HCT116 (cell line): ENCODE results near the gene MEGF8. TPM values are rescaled to one million over a fixed set of nuclear protein-coding genes. Genes with fewer than 3 reads are reported as not detected.

ENCODE experiments used
- ATAC-seq: fragments of 200-7000 bp; cut with Tn5 transposase; 2 replicates; pipeline ENCODE4 v1.9.1; 2020; ENCODE audit warnings: mild to moderate bottlenecking, moderate library complexity
- BruUV-seq: library from RNA; stranded (reverse); fragments of 400-500 nt; replicated peaks from 2 replicates; lab custom pipeline; 2021; lab: Mats Ljungman, UMichigan
- CTCF ChIA-PET: fragments of 300-600 bp; sonication (Branson Sonifier 250); formaldehyde crosslinking; loops from one replicate; lab custom pipeline; 2021; ENCODE audit warnings: antibody characterized with exemption; lab: Charles Lee
- POLR2A ChIA-PET: fragments of 300-600, 350-600 bp; sonication (Branson Sonifier 250); formaldehyde crosslinking; loops from one replicate; lab custom pipeline; 2021; ENCODE audit warnings: antibody characterized with exemption; lab: Charles Lee
- RAD21 ChIA-PET, 2 experiments: fragments of 300-600 bp; sonication (Branson Sonifier 250); formaldehyde crosslinking; loops; one replicate each; lab custom pipeline; 2023; ENCODE audit warnings: low total read pairs in 2 of 2; ENCODE audit not compliant: uncharacterized antibody in 2 of 2, unreplicated experiment in 2 of 2, low non-redundant PET in 1 of 2; lab: Charles Lee
- DNase-seq: peaks from one replicate; pipeline ENCODE4 v3.0.0-alpha.2; 2010; ENCODE audit warnings: low read depth, low spot score
- H2AFZ ChIP-seq: fragments of 200-600 bp; shearing (Covaris generic), sonication (generic); 2 replicates; pipeline ENCODE4 v1.6.1; 2017; ENCODE audit warnings: low read depth, mixed run types, mixed read lengths, antibody characterized with exemption, low read length; ENCODE audit not compliant: poor library complexity, severe bottlenecking
- H3K27ac ChIP-seq: 2 replicates; pipeline ENCODE4 v1.5.1; 2012; ENCODE audit warnings: low read depth, low read length
- H3K27me3 ChIP-seq: fragments of 200-600 bp; sonication (generic); 2 replicates; pipeline ENCODE4 v1.6.1; 2016; ENCODE audit warnings: mixed run types, low read length, mixed read lengths; ENCODE audit not compliant: insufficient read depth
- H3K36me3 ChIP-seq, 2 experiments: fragments of 200-500 bp in 1 of 2; fragments of 200-600 bp in 1 of 2; sonication (Bioruptor generic) in 1 of 2; sonication (generic) in 1 of 2; 2 replicates each; pipeline versions ENCODE4 v1.5.1 to v1.6.1; 2014 to 2016; ENCODE audit warnings: low read length in 2 of 2, inconsistent platforms in 1 of 2, mixed read lengths in 1 of 2, mixed run types in 1 of 2; ENCODE audit not compliant: insufficient read depth in 2 of 2, control insufficient read depth in 1 of 2
- H3K4me1 ChIP-seq, 2 experiments: fragments of 200-600 bp in 1 of 2; sonication (generic) in 1 of 2; 2 replicates each; pipeline versions ENCODE4 v1.5.1 to v1.6.1; 2012 to 2017; ENCODE audit warnings: low read length in 2 of 2, inconsistent platforms in 1 of 2, mild to moderate bottlenecking in 1 of 2, mixed read lengths in 1 of 2, mixed run types in 1 of 2, moderate library complexity in 1 of 2; ENCODE audit not compliant: insufficient read depth in 2 of 2, control insufficient read depth in 1 of 2
- H3K4me2 ChIP-seq: fragments of 200-600 bp; sonication (generic); 2 replicates; pipeline ENCODE4 v1.6.1; 2017; ENCODE audit warnings: mixed run types, low read length, mixed read lengths
- H3K4me3 ChIP-seq, 2 experiments: fragments of 200-600 bp in 1 of 2; sonication (generic) in 1 of 2; replicated peaks in 1 of 2; 2 replicates each; pipeline ENCODE4 v1.5.1; 2011 to 2016; ENCODE audit warnings: low read length in 2 of 2, control low read depth in 1 of 2, low read depth in 1 of 2, mild to moderate bottlenecking in 1 of 2, mixed read lengths in 1 of 2, mixed run types in 1 of 2
- H3K79me2 ChIP-seq: fragments of 200-600 bp; sonication (generic); 2 replicates; pipeline ENCODE4 v1.6.1; 2017; ENCODE audit warnings: mild to moderate bottlenecking, mixed run types, low read length, moderate library complexity, mixed read lengths; ENCODE audit not compliant: insufficient read depth
- H3K9ac ChIP-seq: fragments of 200-600 bp; sonication (generic); 2 replicates; pipeline ENCODE4 v1.6.1; 2016; ENCODE audit warnings: low read length, mixed read lengths
- H3K9me2 ChIP-seq: fragments of 200-600 bp; sonication (generic), shearing (Covaris generic); 2 replicates; pipeline ENCODE4 v1.6.1; 2017; ENCODE audit warnings: mixed run types, mild to moderate bottlenecking, moderate library complexity; ENCODE audit not compliant: insufficient read depth
- H3K9me3 ChIP-seq, 2 experiments: fragments of 200-500 bp in 1 of 2; fragments of 200-600 bp in 1 of 2; sonication (Bioruptor generic) in 1 of 2; sonication (generic) in 1 of 2; 2 replicates each; pipeline ENCODE4 v1.6.1; 2014 to 2017; ENCODE audit warnings: low read length in 2 of 2, mixed read lengths in 2 of 2, inconsistent platforms in 1 of 2, low read depth in 1 of 2, mild to moderate bottlenecking in 1 of 2, mixed run types in 1 of 2, moderate library complexity in 1 of 2; ENCODE audit not compliant: control insufficient read depth in 1 of 2, insufficient read depth in 1 of 2
- H4K20me1 ChIP-seq: fragments of 200-600 bp; sonication (generic), shearing (Covaris generic); 2 replicates; pipeline ENCODE4 v1.6.1; 2017; ENCODE audit warnings: mixed run types, mild to moderate bottlenecking, moderate library complexity; ENCODE audit not compliant: insufficient read depth
- CBX3 ChIP-seq: IDR thresholded peaks from 2 replicates; pipeline ENCODE4 v1.6.1; 2012; ENCODE audit warnings: low read depth
- CEBPB ChIP-seq: IDR thresholded peaks from 2 replicates; pipeline ENCODE4 v1.6.1; 2012; ENCODE audit warnings: low read depth
- CTCF ChIP-seq, 3 experiments: fragments of 200-600 bp in 1 of 3; sonication (generic) in 1 of 3; IDR thresholded peaks in 2 of 3; conservative IDR thresholded peaks in 1 of 3; 2 replicates each; pipeline ENCODE4 v1.5.1; 2012 to 2017; ENCODE audit warnings: low read depth in 2 of 3, low read length in 2 of 3, antibody characterized with exemption in 1 of 3, borderline replicate concordance in 1 of 3, control low read depth in 1 of 3, mild to moderate bottlenecking in 1 of 3, mixed read lengths in 1 of 3, mixed run types in 1 of 3, moderate library complexity in 1 of 3; ENCODE audit not compliant: insufficient read depth in 1 of 3
- ELF1 ChIP-seq: IDR thresholded peaks from 2 replicates; pipeline ENCODE4 v1.6.1; 2012; ENCODE audit warnings: low read depth, borderline replicate concordance
- EZH2 ChIP-seq: fragments of 200-600 bp; sonication (generic); IDR thresholded peaks from 2 replicates; pipeline ENCODE4 v1.6.1; 2017; ENCODE audit warnings: antibody characterized with exemption, mixed run types
- FOSL1 ChIP-seq: IDR thresholded peaks from 2 replicates; pipeline ENCODE4 v1.6.1; 2012; ENCODE audit warnings: low read depth
- JUND ChIP-seq: IDR thresholded peaks from 2 replicates; pipeline ENCODE4 v1.6.1; 2012
- POLR2AphosphoS5 ChIP-seq: IDR thresholded peaks from 2 replicates; pipeline ENCODE4 v1.6.1; 2011; ENCODE audit warnings: mild to moderate bottlenecking, low read depth, low read length, moderate library complexity
- RAD21 ChIP-seq: IDR thresholded peaks from 2 replicates; pipeline ENCODE4 v1.6.1; 2012; ENCODE audit warnings: low read depth, mild to moderate bottlenecking
- REST ChIP-seq: IDR thresholded peaks from 2 replicates; pipeline ENCODE4 v1.6.1; 2012; ENCODE audit warnings: low read depth
- SRF ChIP-seq: IDR thresholded peaks from 2 replicates; pipeline ENCODE4 v1.6.1; 2012; ENCODE audit warnings: low read depth
- TCF7L2 ChIP-seq: IDR thresholded peaks from 2 replicates; pipeline ENCODE4 v1.7.0; 2011; ENCODE audit warnings: borderline replicate concordance, inconsistent platforms; ENCODE audit not compliant: insufficient read depth, insufficient read length; ENCODE audit errors: extremely low read depth
- YY1 ChIP-seq: IDR thresholded peaks from 2 replicates; pipeline ENCODE4 v1.6.1; 2011; ENCODE audit warnings: low read length, low read depth, moderate library complexity, mild to moderate bottlenecking; ENCODE audit not compliant: insufficient replicate concordance; ENCODE audit errors: extremely low read depth
- ZBTB33 ChIP-seq: IDR thresholded peaks from 2 replicates; pipeline ENCODE4 v1.6.1; 2011; ENCODE audit warnings: mild to moderate bottlenecking, low read length, moderate library complexity; ENCODE audit not compliant: insufficient replicate concordance; ENCODE audit errors: extremely low read depth
- ZFX ChIP-seq: fragments of 450-650 bp; IDR thresholded peaks from 2 replicates; pipeline ENCODE4 v1.6.1; 2017
- ZNF274 ChIP-seq: fragments of 200-500 bp; sonication (Bioruptor generic); IDR thresholded peaks from 2 replicates; pipeline ENCODE4 v1.6.1; 2014; ENCODE audit warnings: mild to moderate bottlenecking, low read depth, low read length, inconsistent platforms
- intact Hi-C: fragments of 100-400 bp; cut with micrococcal nuclease; formaldehyde crosslinking; loops from 2 replicates; pipeline ENCODE4 v1.10.0; 2022
- total RNA-seq: library from RNA; stranded (reverse); gene quantifications from one replicate; pipeline ENCODE4 v1.2.1, GENCODE V29; 2021; ENCODE audit not compliant: unreplicated experiment
- TF ChIP-seq, protein P1 (sequence below): IDR thresholded peaks from 2 replicates; pipeline ENCODE4 v1.6.1; 2012

Gene MEGF8
- total RNA-seq, 1 experiment from 2014 or later = 24.0 TPM

- no peak overlapping the region for H3K4me3 ChIP-seq
- intact Hi-C loops = no loop called here
- no peaks in the 10 kb centered on the region for H4K20me1 ChIP-seq
- DNase-seq = no peak
- no peak for ATAC-seq
- RAD21 ChIA-PET = no interaction called here
- no peak overlapping the region for H3K27ac ChIP-seq
- H3K4me1 ChIP-seq = no peaks in the 10 kb centered on the region
- H3K4me2 ChIP-seq = no peak overlapping the region
- TF ChIP-seq CEBPB (no peak), ZBTB33 (no peak), ZNF274 (no peak), EZH2 (no peak), RAD21 (no peak), TCF7L2 (no peak), JUND (no peak), REST (no peak), CTCF (IDR thresholded peaks at IDR 0.05 in 2 of 3, conservative IDR thresholded peaks at IDR 0.05 in 1 of 3; ENCODE audit: borderline replicate concordance in 1 of 3, insufficient read depth in 1 of 3, low read depth in 2 of 3, low read length in 2 of 3) (no peak), FOSL1 (no peak), ZFX (no peak), SRF (no peak), YY1 (no peak), ELF1 (no peak), POLR2AphosphoS5 (no peak), CBX3 (no peak)
- TF ChIP-seq, protein P1, sequence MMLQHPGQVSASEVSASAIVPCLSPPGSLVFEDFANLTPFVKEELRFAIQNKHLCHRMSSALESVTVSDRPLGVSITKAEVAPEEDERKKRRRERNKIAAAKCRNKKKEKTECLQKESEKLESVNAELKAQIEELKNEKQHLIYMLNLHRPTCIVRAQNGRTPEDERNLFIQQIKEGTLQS = no peak
- no peaks in the 10 kb centered on the region for H3K36me3 ChIP-seq
- no TSS peak for BruUV-seq
- no peak overlapping the region for H3K9ac ChIP-seq
- H2AFZ ChIP-seq = no peak overlapping the region
- H3K27me3 ChIP-seq = no peaks in the 10 kb centered on the region
- no peaks in the 10 kb centered on the region for H3K9me2 ChIP-seq
- CTCF ChIA-PET = no interaction called here
- H3K9me3 ChIP-seq = no peaks in the 10 kb centered on the region
- no peaks in the 10 kb centered on the region for H3K79me2 ChIP-seq
- POLR2A ChIA-PET = no interaction called here
These were observed 50.2 kb downstream of the MEGF8 start for GRCh38 chr19:42375415-42376176.
